HUES64 (cell line): ENCODE data around the gene PPM1F.

ENCODE experiments used
- H3K27ac ChIP-seq: 2 replicates; pipeline ENCODE4 v1.7.0; 2013; ENCODE audit warnings: low read depth, low read length, inconsistent platforms
- H3K27me3 ChIP-seq: 2 replicates; pipeline ENCODE4 v1.6.1; 2013; ENCODE audit warnings: mild to moderate bottlenecking, low read length; ENCODE audit not compliant: insufficient read depth
- H3K36me3 ChIP-seq: 2 replicates; pipeline ENCODE4 v1.6.1; 2013; ENCODE audit warnings: mild to moderate bottlenecking, low read length; ENCODE audit not compliant: insufficient read depth
- H3K4me1 ChIP-seq: 2 replicates; pipeline ENCODE4 v1.6.1; 2013; ENCODE audit warnings: mild to moderate bottlenecking, low read length, moderate library complexity; ENCODE audit not compliant: insufficient read depth
- H3K4me3 ChIP-seq: 2 replicates; pipeline ENCODE4 v1.5.1; 2013; ENCODE audit warnings: mild to moderate bottlenecking, low read length, moderate library complexity
- H3K9ac ChIP-seq: 2 replicates; pipeline ENCODE4 v1.6.1; 2013; ENCODE audit warnings: mild to moderate bottlenecking, low read depth, low read length
- H3K9me3 ChIP-seq: 2 replicates; pipeline ENCODE4 v1.6.1; 2013; ENCODE audit warnings: low read depth, low read length; ENCODE audit not compliant: insufficient read depth
- WGBS: fragments of 150-250, 120-280 bp; methylation state at CpG from one replicate; pipeline ENCODE4 v1.1.7; 2013; ENCODE audit warnings: missing lambda C conversion rate; 5-methylcytosine and 5-hydroxymethylcytosine counted together

PPM1F gene

DNA sequence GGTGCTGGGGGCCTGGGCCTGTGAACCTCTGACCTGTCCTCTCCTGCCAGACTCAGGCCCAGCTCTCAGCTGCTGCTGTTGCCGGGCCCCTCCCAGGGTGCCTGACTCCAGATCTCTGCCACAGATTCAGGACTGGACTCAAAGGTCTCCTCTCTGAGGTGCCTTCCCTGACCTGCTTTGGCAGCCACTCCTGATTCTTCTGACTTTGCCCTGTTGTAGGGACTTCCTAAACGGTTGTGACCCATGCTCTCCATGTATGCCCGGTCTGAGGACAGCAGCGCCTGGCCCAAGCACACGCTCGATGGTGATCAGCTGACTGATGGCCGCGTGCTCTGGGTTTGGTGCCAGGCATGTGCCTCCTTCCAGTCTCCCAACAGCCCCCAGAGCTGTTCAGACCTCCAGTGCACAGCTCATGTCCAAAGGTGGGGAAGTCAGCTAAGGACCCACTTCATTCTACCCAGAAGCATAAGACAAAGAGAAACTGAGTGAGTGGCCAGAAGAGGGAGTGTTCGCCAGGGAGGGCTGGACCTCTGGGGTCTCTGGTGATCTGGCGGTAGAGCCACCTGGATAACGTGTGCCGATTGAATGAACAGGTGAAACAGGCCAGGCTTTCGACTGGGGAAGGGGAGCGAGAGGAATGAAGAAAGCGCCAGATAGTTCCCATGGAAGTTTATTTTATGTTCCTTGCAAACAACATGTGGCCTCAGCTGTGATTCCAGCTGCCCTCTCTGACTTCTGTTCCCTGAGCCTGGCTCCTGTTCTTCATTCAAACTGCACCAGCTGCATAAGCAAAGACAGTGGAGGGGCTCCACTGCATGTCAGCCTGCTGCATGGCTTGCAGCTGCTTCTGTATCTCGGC lies 38.0 kb upstream of the PPM1F start:
- no peak overlapping the region for H3K27ac ChIP-seq
- H3K4me1 ChIP-seq = no peaks in the 10 kb centered on the region
- H3K9me3 ChIP-seq = no peaks in the 10 kb centered on the region
- no peak overlapping the region for H3K4me3 ChIP-seq
- WGBS = 88% methylated on average over 16 of the region's 16 CpGs
- H3K9ac ChIP-seq = no peak overlapping the region
- no peaks in the 10 kb centered on the region for H3K36me3 ChIP-seq
- peaks cover 86% of the 10 kb centered on the region for H3K27me3 ChIP-seq

DNA sequence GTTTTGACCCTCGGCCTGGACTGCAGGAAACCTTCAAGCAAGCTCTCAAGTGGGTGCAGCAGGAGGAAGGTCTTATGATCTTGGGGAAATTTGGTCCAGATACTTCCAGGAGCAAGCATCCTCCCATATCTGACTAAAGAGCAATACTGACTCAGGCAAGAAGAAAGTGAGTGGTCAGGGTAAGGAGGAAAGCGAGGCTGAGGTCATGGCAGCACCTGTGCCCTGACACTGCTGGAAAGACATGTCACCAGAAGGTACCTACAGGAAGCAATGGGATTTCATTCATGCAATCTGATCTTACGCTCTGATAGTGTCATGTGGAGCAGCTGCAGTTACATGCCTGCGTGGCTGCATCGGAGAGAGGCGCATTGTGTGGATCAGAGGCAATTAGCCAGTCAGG lies 36.4 kb upstream of the PPM1F start:
- 93% methylated on average over 6 of the region's 6 CpGs for WGBS
- Histone ChIP-seq H3K4me1 (no peaks in the 10 kb centered on the region), H3K36me3 (no peaks in the 10 kb centered on the region), H3K4me3 (no peak overlapping the region), H3K9me3 (no peaks in the 10 kb centered on the region), H3K9ac (no peak overlapping the region), H3K27ac (no peak overlapping the region), H3K27me3 (peaks cover 70% of the 10 kb centered on the region)

DNA sequence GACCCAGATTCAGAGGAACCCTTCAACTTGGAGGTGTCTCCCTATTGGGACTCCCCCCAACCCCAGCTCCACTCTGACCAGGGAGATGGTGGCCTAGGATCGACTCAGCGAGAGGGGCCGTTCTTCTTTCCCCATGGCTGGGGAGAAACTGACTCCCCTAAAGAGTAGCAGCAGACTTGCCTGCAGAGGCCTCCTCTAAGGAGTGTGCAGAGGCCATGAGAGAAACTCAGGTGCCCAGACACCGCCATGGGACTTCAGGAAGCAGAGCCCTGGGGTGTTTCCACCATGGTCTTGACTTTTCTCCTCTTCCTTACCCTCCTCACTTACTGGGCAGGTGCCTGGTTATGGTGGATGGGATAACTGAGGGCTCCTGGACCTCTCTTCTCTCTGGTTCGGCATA lies 32.6 kb upstream of the PPM1F start:
- 97% methylated on average over 4 of the region's 5 CpGs for WGBS
- H3K9ac ChIP-seq = no peak overlapping the region

DNA sequence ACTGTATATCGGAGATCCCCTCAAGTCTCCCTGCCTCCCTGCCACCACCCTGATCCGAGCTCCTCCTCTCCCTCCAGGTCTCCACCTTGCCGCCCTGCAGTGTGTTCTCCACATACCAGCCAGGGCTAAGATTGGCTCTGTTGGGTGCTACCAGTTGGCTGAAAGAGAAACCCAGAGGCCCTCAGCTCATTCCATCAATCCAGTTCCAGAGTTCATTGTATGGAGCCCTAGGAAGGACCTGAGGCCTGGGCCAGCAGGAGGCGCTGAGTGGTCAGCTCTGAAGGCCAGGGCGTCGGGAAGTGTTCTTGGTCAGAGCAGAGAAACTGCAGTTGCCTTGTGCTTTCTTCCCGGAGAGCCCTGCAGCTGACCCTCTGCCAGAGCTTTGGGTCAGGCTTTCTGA lies 32.1 kb upstream of the PPM1F start:
- peaks cover 31% of the 10 kb centered on the region for H3K27me3 ChIP-seq
- H3K27ac ChIP-seq = no peak overlapping the region
- 0 out of 2 replicates have a peak, but pooled peaks cover 4% of the 10 kb centered on the region for H3K4me1 ChIP-seq
- no peaks in the 10 kb centered on the region for H3K36me3 ChIP-seq
- 33% methylated on average over 7 of the region's 7 CpGs for WGBS
- H3K9ac ChIP-seq = no peak overlapping the region
- no peaks in the 10 kb centered on the region for H3K9me3 ChIP-seq
- H3K4me3 ChIP-seq = no peak overlapping the region

More for the DNA sequence above, 32.6 kb upstream of the PPM1F start:
- Histone ChIP-seq H3K27ac (no peak overlapping the region), H3K36me3 (no peaks in the 10 kb centered on the region), H3K4me3 (no peak overlapping the region), H3K27me3 (peaks cover 36% of the 10 kb centered on the region), H3K9me3 (no peaks in the 10 kb centered on the region), H3K4me1 (0 out of 2 replicates have a peak, but pooled peaks cover 4% of the 10 kb centered on the region)

DNA sequence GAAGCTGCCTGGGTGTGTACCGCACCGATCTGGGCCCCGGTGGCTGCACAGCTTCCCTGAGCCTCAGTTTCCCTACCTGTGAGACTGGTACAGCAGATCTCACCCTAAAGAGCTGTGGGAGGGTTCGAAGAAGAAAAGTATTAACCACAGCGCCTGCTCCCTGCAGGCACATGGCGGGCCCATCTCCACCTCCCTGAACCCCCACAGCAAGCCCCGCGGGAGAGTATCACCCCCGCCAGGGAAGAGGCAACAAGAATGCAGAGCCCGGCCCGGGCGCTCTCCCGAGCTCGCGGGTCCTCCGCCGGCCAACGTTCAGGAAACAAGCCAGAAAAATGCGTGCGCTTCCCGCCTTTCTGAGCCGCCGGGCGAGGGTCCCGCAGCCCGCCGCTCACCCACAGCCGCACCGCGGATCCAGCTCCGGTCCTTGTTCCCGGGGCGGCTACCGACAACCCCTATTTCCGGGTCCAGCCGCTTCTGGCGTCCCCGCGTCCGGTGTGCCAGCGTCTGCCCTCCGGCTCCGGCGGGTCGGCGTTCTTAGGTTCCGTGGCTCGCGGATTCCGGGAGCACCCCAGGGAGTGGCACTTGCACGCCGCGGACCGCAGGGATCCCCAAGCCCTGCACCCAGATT lies 29.8 kb upstream of the PPM1F start, which contains the start of gene TOP3B:
TOP3B (minus strand) TSS at position 450 of the 628 bp plus-strand sequence. CDS start 7,078 bp downstream, outside the sequence.
- Histone ChIP-seq H3K9ac (peak within 1 kb of the TSS; percentile 96), H3K27me3 (peaks cover 8% of the 10 kb centered on the region), H3K4me3 (peak within 1 kb of the TSS; percentile 98), H3K36me3 (no peaks in the 10 kb centered on the region), H3K27ac (peak within 1 kb of the TSS; percentile 61), H3K9me3 (no peaks in the 10 kb centered on the region), H3K4me1 (0 out of 2 replicates have a peak, but pooled peaks cover 4% of the 10 kb centered on the region)
- WGBS = under 1% methylated on average over 53 of the region's 54 CpGs

DNA sequence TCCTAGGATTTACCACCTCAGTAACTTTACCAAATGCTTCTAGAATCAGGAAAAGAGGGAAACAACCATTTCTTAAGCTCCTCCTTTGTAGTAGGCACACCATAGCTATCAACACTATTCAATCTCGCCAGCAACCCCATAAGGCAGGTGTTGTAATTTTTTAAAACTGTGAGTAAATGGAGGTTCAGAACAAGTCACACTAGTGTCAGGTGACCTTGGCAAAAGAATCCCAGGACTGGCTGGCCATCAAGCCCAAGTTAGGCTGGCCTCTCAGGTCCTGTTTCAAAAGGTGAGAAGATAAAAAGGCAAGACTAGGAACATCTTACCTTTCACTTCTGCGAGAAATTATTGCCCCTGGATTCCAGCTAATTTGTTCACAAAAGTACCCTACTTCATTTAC lies 29.2 kb upstream of the PPM1F start:
- H3K27ac ChIP-seq = no peak overlapping the region
- WGBS = 68% methylated on average over 1 of the region's 2 CpGs

DNA sequence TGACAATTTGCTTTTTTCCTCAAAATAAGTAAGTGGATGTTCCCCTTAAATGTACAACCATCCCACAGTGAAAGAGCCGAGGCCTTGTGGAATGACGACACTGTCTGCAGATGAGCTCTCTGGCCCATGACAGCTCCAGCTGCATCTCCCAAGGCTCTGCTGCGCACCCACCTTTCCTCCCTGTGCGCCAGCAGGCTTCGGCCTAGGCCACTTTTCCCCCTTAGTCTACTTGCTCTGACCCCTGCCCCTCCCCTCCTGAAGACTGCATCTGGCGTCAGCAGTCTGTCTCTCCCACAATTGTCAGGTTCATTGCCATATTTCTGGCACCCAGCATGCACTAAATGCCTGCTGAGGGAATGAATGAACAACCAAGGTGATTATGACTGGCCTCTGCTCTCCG lies 27.9 kb upstream of the PPM1F start:
- no peak overlapping the region for H3K9ac ChIP-seq
- no peaks in the 10 kb centered on the region; the same call in 1 of the 2 replicates for H3K27me3 ChIP-seq
- 94% methylated on average over 7 of the region's 7 CpGs for WGBS

More for the DNA sequence above, 29.2 kb upstream of the PPM1F start:
- H3K4me3 ChIP-seq = peak overlapping the region; percentile 98
- peak overlapping the region; percentile 96 for H3K9ac ChIP-seq
- H3K27me3 ChIP-seq = peaks cover 4% of the 10 kb centered on the region
- no peaks in the 10 kb centered on the region for H3K36me3 ChIP-seq
- H3K9me3 ChIP-seq = no peaks in the 10 kb centered on the region
- 0 out of 2 replicates have a peak, but pooled peaks cover 4% of the 10 kb centered on the region for H3K4me1 ChIP-seq

DNA sequence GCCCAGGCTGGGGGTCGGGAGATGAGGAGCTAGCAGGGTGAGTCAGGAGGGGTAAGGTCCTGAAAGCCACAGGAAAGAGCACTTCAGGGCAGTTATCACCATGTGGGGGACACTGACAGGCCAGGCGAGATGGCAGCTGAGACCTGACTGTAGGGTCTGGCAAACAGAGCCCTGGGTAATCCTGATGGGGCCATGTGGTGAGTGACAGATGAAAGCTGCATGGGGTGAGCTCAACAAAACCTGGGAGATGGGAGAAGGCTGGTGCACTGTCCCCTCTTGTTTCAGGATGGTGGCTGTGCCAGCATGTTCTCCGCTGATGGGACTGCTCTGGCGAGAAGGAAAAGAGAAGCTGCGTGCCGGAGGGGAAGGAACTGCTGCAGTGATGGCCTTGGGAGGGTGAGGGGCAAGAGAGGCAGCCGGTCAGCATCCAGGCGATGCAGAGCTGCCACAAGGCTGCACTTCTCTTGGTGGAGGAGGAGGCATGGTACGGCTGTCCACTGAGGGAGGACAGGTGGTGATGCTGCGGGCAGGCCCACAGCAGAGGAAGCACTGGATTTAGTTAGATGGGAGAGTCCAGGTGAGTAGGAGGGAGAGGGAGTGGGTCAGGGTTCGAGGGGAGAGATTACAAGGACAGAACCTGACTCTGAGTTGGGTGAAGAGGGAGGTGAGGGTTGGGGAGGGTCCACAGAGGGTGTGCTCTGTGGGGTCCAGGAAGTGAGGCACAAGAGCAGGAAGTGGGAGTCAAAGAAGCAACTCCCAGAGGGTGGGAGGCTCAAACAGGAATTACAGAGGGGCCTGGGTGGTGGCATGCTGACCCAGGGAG lies 26.1 kb upstream of the PPM1F start:
- H3K9ac ChIP-seq = no peak overlapping the region
- no peaks in the 10 kb centered on the region for H3K9me3 ChIP-seq
- H3K4me3 ChIP-seq = no peak overlapping the region
- peaks cover 21% of the 10 kb centered on the region for H3K36me3 ChIP-seq
- 90% methylated on average over 11 of the region's 11 CpGs for WGBS
- H3K27me3 ChIP-seq = no peaks in the 10 kb centered on the region
- 0 out of 2 replicates have a peak, but pooled peaks cover 4% of the 10 kb centered on the region for H3K4me1 ChIP-seq
- H3K27ac ChIP-seq = no peak overlapping the region

More for the DNA sequence above, 27.9 kb upstream of the PPM1F start:
- no peak overlapping the region for H3K4me3 ChIP-seq
- H3K4me1 ChIP-seq = 0 out of 2 replicates have a peak, but pooled peaks cover 4% of the 10 kb centered on the region
- H3K36me3 ChIP-seq = peaks cover 3% of the 10 kb centered on the region; the same call in 1 of the 2 replicates
- no peak overlapping the region for H3K27ac ChIP-seq
- no peaks in the 10 kb centered on the region for H3K9me3 ChIP-seq

DNA sequence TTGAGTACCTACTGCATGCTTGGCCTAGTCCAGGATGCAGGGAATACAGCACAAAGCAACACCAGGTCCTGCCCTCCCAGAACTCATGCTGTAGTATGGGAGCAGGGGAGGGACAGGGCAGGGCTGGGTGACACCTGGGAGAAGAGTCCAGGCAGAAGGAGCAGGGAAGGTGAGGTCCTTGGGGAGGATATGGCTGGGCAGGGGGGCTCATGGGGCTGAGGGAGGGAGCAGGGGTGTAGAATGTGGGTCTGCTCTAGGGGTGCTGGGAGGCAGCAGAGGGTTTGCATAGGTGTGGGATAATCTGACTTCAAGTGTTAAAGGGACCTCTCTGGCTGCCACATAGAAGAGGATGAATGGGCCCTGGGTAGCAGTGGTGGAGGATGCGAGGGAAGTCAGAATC lies 25.2 kb upstream of the PPM1F start:
- Histone ChIP-seq H3K9me3 (no peaks in the 10 kb centered on the region), H3K36me3 (peaks cover 29% of the 10 kb centered on the region), H3K27ac (no peak overlapping the region), H3K9ac (no peak overlapping the region), H3K27me3 (no peaks in the 10 kb centered on the region), H3K4me1 (0 out of 2 replicates have a peak, but pooled peaks cover 4% of the 10 kb centered on the region), H3K4me3 (no peak overlapping the region)
- WGBS = 78% methylated on average over 1 of the region's 1 CpG

DNA sequence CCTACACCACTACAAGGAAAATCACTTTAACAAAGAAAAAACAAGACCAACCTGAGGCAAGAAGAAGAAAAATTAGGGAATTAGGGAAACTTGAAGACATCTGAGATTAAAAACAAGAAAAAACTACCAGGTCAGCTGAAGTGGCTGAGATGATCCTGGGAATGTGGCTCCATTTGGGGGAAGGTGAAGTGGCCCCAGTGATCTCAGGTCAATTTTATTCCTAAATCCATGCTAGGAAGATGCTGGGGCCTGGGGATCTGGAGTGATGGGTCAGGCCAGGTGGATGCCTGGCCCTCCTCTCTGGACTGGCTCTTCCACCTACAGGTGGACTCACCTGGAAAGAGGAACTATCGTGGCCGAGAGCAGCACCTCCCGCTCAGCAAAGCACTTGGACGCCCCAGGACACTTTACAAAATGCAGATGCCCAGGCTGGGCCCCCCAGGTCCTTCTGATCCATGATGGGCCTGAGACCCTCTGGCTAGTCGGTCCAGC lies 23.3 kb upstream of the PPM1F start:
- WGBS = 92% methylated on average over 5 of the region's 5 CpGs
- Histone ChIP-seq H3K4me3 (no peak overlapping the region), H3K36me3 (peaks cover 47% of the 10 kb centered on the region), H3K9ac (no peak overlapping the region), H3K9me3 (no peaks in the 10 kb centered on the region), H3K27ac (no peak overlapping the region), H3K4me1 (no peaks in the 10 kb centered on the region), H3K27me3 (no peaks in the 10 kb centered on the region)
